GM19324 (cell line): Measurements from ENCODE around the gene SHC2.
A peak's percentile ranks its signal among the peaks of the same experiment; 100 is the strongest.

ENCODE experiments used
- ATAC-seq: cut with Tn5 transposase; IDR thresholded peaks from one replicate; pipeline ENCODE4 v1.9.1; 2021; ENCODE audit warnings: mild to moderate bottlenecking, moderate library complexity; ENCODE audit not compliant: unreplicated experiment, low FRiP score

The SHC2 gene

GRCh38 chr19:460877-461720 is at the start of gene SHC2:
SHC2 (minus strand) TSS chr19:461033; CDS start chr19:460996, 37 bp downstream.
- ATAC-seq = no peak

- no peak for ATAC-seq
Observed at GRCh38 chr19:508204-509150, 47.6 kb upstream of the SHC2 start.

- ATAC-seq = peak; percentile 60
Observed at GRCh38 chr19:507286-508203, 46.7 kb upstream of the SHC2 start, which contains the start of gene TPGS1. TPGS1 (plus strand) TSS chr19:507497; CDS start chr19:507507, 10 bp downstream.

- ATAC-seq = peak; percentile 77
Observed at GRCh38 chr19:506404-507285, 45.8 kb upstream of the SHC2 start.

- no peak for ATAC-seq
Observed at GRCh38 chr19:504616-505015, 43.8 kb upstream of the SHC2 start.

- ATAC-seq = no peak
Observed at GRCh38 chr19:501646-502045, 40.8 kb upstream of the SHC2 start.

GRCh38 chr19:498977-499623 is 38.3 kb upstream of the SHC2 start:
- ATAC-seq = no peak

- ATAC-seq = no peak
Observed at GRCh38 chr19:498511-498891, 37.7 kb upstream of the SHC2 start.

- ATAC-seq = no peak
Observed at GRCh38 chr19:497869-498510, 37.2 kb upstream of the SHC2 start.

GRCh38 chr19:497491-497868 is 36.6 kb upstream of the SHC2 start:
- no peak for ATAC-seq

- no peak for ATAC-seq
Observed at GRCh38 chr19:496986-497385, 36.2 kb upstream of the SHC2 start.

GRCh38 chr19:496112-496665 is 35.4 kb upstream of the SHC2 start, which contains the start of gene MADCAM1:
MADCAM1 (plus strand) TSS chr19:496486; CDS start chr19:496500, 14 bp downstream.
- no peak for ATAC-seq

- ATAC-seq = no peak
Observed at GRCh38 chr19:495402-496111, 34.7 kb upstream of the SHC2 start.

GRCh38 chr19:495081-495401 is 34.2 kb upstream of the SHC2 start:
- no peak for ATAC-seq

- ATAC-seq = no peak
Observed at GRCh38 chr19:494171-495080, 33.6 kb upstream of the SHC2 start.

GRCh38 chr19:493391-494170 is 32.7 kb upstream of the SHC2 start:
- ATAC-seq = no peak
